Heart right ventricle (tissue), 16 donors: ENCODE data around the gene NECTIN2. TPM values are rescaled to one million over a fixed set of nuclear protein-coding genes. Genes with fewer than 3 reads are reported as not detected.

Experiments used
- ATAC-seq, 8 donors: fragments of 200-7000 bp; cut with Tn5 transposase; one replicate each; pipeline ENCODE4 v1.9.1; 2020; ENCODE audit warnings: mild to moderate bottlenecking in 8 of 8, moderate library complexity in 8 of 8, moderate number of reproducible peaks in 1 of 8
- DNase-seq, 2 donors: peaks; one replicate each; pipeline ENCODE4 v3.0.0-alpha.2; 2020
- H3K27ac ChIP-seq, 10 donors: fragments of 200-600 bp; sonication (generic) in 2 of 10; one replicate each; pipeline versions ENCODE4 v1.5.0 to v1.8.0; 2020 to 2022; ENCODE audit warnings: mild to moderate bottlenecking in 3 of 10
- H3K27me3 ChIP-seq, 7 donors: fragments of 200-600 bp; one replicate each; pipeline ENCODE4 v1.8.0; 2021 to 2022; ENCODE audit warnings: mild to moderate bottlenecking in 2 of 7
- H3K36me3 ChIP-seq, 9 donors: fragments of 200-600 bp; sonication (generic) in 1 of 9; one replicate each; pipeline versions ENCODE4 v1.5.0 to v1.8.0; 2020 to 2022; ENCODE audit warnings: mild to moderate bottlenecking in 2 of 9
- H3K4me1 ChIP-seq, 9 donors: fragments of 200-600 bp; sonication (generic) in 1 of 9; one replicate each; pipeline versions ENCODE4 v1.5.0 to v1.8.0; 2020 to 2022; ENCODE audit warnings: mild to moderate bottlenecking in 4 of 9
- H3K4me3 ChIP-seq, 10 donors: fragments of 200-600 bp; sonication (generic) in 2 of 10; one replicate each; pipeline versions ENCODE4 v1.5.0 to v1.8.0; 2020 to 2022; ENCODE audit warnings: mild to moderate bottlenecking in 7 of 10, moderate library complexity in 2 of 10
- H3K9me3 ChIP-seq, 11 donors: fragments of 200-600 bp in 10 of 11; sonication (generic) in 2 of 11; one replicate each; pipeline versions ENCODE4 v1.5.0 to v1.8.0; 2013 to 2022; ENCODE audit warnings: mild to moderate bottlenecking in 2 of 11, control low read depth in 1 of 11, moderate library complexity in 1 of 11
- WGBS, 2 donors: extraction: QIAGEN DNeasy Blood & Tissue Kit; methylation state at CpG; one replicate each; pipeline ENCODE4 v1.1.7; 2013; ENCODE audit warnings: inconsistent platforms in 1 of 2; 5-methylcytosine and 5-hydroxymethylcytosine counted together
- intact Hi-C, 10 donors: fragments of 100-400 bp; cut with DNase I; formaldehyde crosslinking; loops; one replicate each; pipeline versions ENCODE4 v1.11.1 to v1.14.2; 2022
- polyA plus RNA-seq, 2 donors: library from polyadenylated mRNA; stranded (reverse); fragments of 200-250 nt; gene quantifications; one replicate each; pipeline ENCODE4 v1.2.3, GENCODE V29; 2013
- total RNA-seq, 10 donors: library from RNA; stranded (reverse); fragmentation: NEBNext Ultra II Directional in 3 of 10; extraction: Animal tissue kit (Norgen Biotek cat#: 25700) in 3 of 10; gene quantifications; one replicate each; pipeline versions ENCODE4 v1.2.1 to v1.2.4, GENCODE V29; 2021 to 2023
- TF ChIP-seq, protein P1 (sequence below), 9 donors: fragments of 200-600 bp; sonication (generic) in 2 of 9; IDR thresholded peaks; one replicate each; pipeline versions ENCODE4 v1.5.0 to v1.8.0; 2021 to 2022; ENCODE audit warnings: antibody characterized with exemption in 9 of 9, mild to moderate bottlenecking in 5 of 9, moderate library complexity in 1 of 9
- donor health status: Arrhythmogenic right ventricular cardiomyopathy.
- donor health status: ischemic (EF 13 %, LVEDD 7.1; RV severe dilation, severe dysfunction).
- donor health status: healthy with polysubstance abuse.
- donor health status: DM: no; HTN: yes; CAD: no.
- donor health status: DM: no; HTN: no; CAD: no.
- donor health status: ischemic (EF 25% LVEDD 6.9; RV normal size, moderate dysfunction).
- donor health status: ischemic (EF 25% LVEDD 5.7; RV mildly dilated, moderate dysfunction).
- donor health status: healthy.
- donor health status: DM: yes; HTN: yes; CAD: no.
- donor health status: Ischemic cardiomyopathy.
- donor health status: ischemic (EF 35%, LVEDD 5.7; RV mildly dilated, moderate dysfunction).
- donor health status: nonischemic (EF 11% LVEDD 7.7; RV severe dilation, severe dysfunction).
- donor health status: DM: yes; HTN: yes; CAD: no.
- donor health status: PGD.
- donor health status: ischemic (EF 29% LVEDD 5.4; RV normal size, mild dysfunction).
- donor health status: nonischemic (EF 23%, LVEDD 6.1; RV moderate dilation, normal function).

NECTIN2 gene
- total and polyA plus RNA-seq, 12 donors: 34.1 to 96.8 (median 49.0) TPM

GRCh38 chr19:44800461-44800860 is 45.6 kb upstream of the NECTIN2 start:
- 3 to 5% methylated on average over 2 to 3 of the region's 3 CpGs for WGBS, 2 donors
- H3K27ac ChIP-seq: no peak overlapping the region
- ATAC-seq (peak; percentile 89 to 94 (median 91)), DNase-seq (peak; percentile 87 to 90)
- no peak overlapping the region for H3K4me3 ChIP-seq
- H3K36me3 ChIP-seq: no peaks in the 10 kb centered on the region
- H3K27me3 ChIP-seq: no peaks in the 10 kb centered on the region
- no peaks in the 10 kb centered on the region for H3K9me3 ChIP-seq
- intact Hi-C loops: loop anchor here in 6 of 10 donors (1.0 to 2.0 kb wide), 3 partner anchors 44 to 45 kb away; no protein-coding TSS in a partner anchor
- TF ChIP-seq, protein P1, sequence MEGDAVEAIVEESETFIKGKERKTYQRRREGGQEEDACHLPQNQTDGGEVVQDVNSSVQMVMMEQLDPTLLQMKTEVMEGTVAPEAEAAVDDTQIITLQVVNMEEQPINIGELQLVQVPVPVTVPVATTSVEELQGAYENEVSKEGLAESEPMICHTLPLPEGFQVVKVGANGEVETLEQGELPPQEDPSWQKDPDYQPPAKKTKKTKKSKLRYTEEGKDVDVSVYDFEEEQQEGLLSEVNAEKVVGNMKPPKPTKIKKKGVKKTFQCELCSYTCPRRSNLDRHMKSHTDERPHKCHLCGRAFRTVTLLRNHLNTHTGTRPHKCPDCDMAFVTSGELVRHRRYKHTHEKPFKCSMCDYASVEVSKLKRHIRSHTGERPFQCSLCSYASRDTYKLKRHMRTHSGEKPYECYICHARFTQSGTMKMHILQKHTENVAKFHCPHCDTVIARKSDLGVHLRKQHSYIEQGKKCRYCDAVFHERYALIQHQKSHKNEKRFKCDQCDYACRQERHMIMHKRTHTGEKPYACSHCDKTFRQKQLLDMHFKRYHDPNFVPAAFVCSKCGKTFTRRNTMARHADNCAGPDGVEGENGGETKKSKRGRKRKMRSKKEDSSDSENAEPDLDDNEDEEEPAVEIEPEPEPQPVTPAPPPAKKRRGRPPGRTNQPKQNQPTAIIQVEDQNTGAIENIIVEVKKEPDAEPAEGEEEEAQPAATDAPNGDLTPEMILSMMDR (IDR thresholded peaks at IDR 0.05): peak; percentile 88 to 95 (median 91)
- peaks cover 0 to 27% (median 17%) of the 10 kb centered on the region in 9 donors for H3K4me1 ChIP-seq

- Histone ChIP-seq H3K27me3 (peaks cover 0 to 7% (median 0%) of the 10 kb centered on the region in 7 donors), H3K4me1 (peaks cover 8 to 28% (median 13%) of the 10 kb centered on the region in 9 donors), H3K9me3 (no peaks in the 10 kb centered on the region), H3K36me3 (no peaks in the 10 kb centered on the region), H3K27ac (no peak overlapping the region), H3K4me3 (no peak overlapping the region)
- TF ChIP-seq, protein P1 (IDR thresholded peaks at IDR 0.05): no peak
- WGBS, 2 donors: 81 to 90% methylated on average over 13 of the region's 13 CpGs
- no peak for DNase-seq
- intact Hi-C loops: loop anchor here in 1 of 10 donors (2.0 kb wide), 1 partner anchor 37 kb away; no protein-coding TSS in a partner anchor
- no peak for ATAC-seq
Measured at GRCh38 chr19:44803442-44804428, 42.4 kb upstream of the NECTIN2 start.

DNA sequence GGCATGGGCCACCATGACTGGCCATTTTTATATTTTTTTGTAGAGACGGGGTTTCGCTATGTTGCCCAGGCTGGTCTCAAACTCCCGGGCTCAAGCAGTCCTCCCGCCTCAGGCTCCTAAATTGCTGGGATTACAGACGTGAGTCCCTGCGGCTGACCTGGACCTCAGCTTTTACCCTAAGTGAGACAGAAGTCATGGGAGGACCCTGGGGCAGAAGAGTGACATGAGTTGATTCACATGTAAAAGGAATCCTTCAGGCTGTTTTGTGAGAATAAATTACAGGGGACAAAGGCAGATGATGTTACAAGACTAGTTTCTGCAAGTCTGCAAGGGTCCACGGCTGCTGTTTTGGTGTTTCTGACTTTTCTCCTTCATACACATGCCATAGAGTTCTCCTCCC is 39.8 kb upstream of the NECTIN2 start:
- no peak overlapping the region for H3K27ac ChIP-seq
- no peaks in the 10 kb centered on the region for H3K9me3 ChIP-seq
- WGBS, 2 donors: 89 to 91% methylated on average over 7 of the region's 7 CpGs
- DNase-seq: no peak
- TF ChIP-seq, protein P1 (IDR thresholded peaks at IDR 0.05): no peak
- peaks cover 8 to 43% (median 23%) of the 10 kb centered on the region in 9 donors for H3K4me1 ChIP-seq
- H3K36me3 ChIP-seq: peaks cover 0 to 3% (median 0%) of the 10 kb centered on the region in 9 donors
- no peak overlapping the region for H3K4me3 ChIP-seq
- peaks cover 0 to 15% (median 0%) of the 10 kb centered on the region in 7 donors for H3K27me3 ChIP-seq
- intact Hi-C loops: no loop called here
- no peak for ATAC-seq

DNA sequence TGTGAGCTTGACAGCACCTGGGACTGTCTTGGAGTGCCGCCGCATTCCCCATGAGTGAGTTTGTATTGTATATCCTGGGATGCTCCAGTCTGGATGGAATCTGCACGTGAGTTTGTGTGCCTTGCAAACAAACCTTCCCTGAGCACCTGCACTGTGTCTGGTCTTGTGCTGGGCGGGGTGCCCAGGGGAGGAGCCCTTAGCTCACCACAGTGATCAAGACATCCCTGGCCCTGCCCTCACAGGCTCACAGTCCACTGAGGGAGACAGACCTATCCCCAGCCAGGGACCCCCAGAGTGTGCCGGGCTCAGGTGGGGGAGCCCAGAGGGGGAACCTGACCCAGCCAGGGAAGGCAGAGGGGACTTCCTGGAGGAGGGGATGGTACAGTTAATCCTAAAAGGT is 38.9 kb upstream of the NECTIN2 start:
- intact Hi-C loops: no loop called here

More for the DNA sequence above, 38.9 kb upstream of the NECTIN2 start:
- Histone ChIP-seq H3K27me3 (peaks cover 0 to 15% (median 0%) of the 10 kb centered on the region in 7 donors), H3K27ac (peak overlapping the region in 3 of 10 donors; percentile 89 to 92 (median 91)), H3K4me1 (peaks cover 11 to 50% (median 23%) of the 10 kb centered on the region in 9 donors), H3K9me3 (no peaks in the 10 kb centered on the region), H3K4me3 (no peak overlapping the region), H3K36me3 (peaks cover 0 to 12% (median 0%) of the 10 kb centered on the region in 9 donors)
- ATAC-seq: no peak
- DNase-seq: no peak
- TF ChIP-seq, protein P1 (IDR thresholded peaks at IDR 0.05): no peak
- WGBS, 2 donors: 80 to 84% methylated on average over 5 of the region's 5 CpGs
